Inferior parietal cortex (tissue), 1 donor: Measurements from ENCODE around the gene ABCF2.

ENCODE experiments used
- DNase-seq: peaks from one replicate; pipeline ENCODE4 v3.0.0-alpha.2; 2016; ENCODE audit errors: extremely low spot score

ABCF2 gene

DNA sequence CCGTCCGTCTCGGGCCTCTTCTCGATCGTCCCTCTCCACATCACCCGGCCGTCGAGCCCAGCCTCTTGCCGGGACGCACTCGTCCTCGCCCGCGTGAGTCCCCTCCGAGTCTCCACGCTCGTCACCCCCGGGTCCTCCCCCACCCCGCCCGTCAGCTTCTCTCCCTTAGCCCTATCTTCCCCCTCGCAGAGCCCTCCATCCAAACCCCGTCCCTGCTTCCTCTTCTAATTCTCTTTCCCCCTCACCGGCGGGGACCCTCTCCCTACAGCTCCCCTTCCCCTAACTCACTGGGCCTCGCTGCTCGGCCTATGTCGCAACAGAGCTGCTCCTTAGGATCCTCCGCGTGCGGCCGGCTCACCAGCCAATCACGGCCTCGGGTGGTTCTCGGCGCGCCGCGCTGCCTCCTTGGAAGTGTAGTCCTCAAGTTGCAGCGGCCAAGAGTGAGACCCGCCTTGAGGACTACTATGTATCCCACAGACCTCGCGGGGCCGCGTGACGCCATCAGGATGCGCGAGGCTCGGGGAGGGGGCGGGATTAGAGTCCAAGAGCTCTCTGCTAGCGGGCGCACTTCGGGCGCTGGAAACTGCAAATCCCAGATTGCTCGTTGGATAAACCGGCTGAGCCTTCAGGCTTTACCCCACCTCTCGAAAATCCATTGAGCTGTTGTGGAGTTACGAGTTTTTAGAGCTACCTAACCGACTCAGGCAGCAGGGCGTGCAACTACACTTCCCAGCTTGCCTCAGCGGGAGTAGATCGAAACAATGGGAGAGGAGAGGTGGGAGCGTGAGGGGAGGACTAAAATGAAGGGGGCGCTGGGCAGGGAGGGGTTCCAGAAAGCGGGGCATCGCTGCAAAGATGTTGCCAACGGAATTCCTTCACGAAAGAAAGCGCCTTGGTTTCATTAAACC lies at the start of gene ABCF2:
TSS of gene ABCF2 (minus strand) at position 331 of the 908 bp plus-strand sequence. CDS start 747 bp downstream, outside the sequence.
- peak; percentile 97 for DNase-seq

DNA sequence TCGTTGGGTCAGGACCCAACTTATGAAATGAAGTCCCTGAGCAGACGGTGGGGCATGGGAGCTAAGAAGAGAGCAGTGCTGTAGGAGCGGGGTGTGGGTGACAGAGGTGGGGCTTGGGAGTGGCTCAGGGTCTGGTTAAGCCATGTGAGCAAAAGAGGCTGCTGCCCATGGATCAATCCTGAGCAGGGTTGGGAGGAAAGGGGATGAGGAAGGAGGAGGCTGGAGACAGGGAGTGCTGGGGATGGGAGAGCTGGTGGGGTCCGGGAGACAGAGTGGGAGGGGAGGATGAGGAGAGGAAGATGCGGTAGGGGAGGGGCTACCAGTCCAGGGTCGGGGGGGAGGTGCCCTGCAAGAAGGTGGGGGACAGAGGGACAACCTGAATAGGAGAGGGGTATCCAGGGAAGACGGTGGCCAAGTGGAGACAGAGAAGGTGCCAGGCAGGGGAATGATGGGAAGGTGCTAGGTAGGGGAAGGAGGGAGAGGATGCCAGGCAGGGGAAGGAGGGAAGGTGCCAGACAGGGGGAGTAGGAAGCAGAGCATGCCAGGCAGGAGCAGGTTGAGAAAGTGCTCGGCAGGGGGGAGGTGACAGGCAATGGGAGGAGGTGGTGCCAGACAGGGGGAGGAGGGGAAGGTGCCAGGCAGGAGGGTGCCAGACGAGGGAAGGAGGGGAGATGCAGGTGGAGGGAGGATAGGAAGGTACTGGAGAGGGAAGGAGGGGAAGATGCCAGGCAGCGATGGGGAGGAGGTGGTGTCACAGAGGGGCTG lies 49.0 kb upstream of the ABCF2 start:
- DNase-seq: no peak

DNA sequence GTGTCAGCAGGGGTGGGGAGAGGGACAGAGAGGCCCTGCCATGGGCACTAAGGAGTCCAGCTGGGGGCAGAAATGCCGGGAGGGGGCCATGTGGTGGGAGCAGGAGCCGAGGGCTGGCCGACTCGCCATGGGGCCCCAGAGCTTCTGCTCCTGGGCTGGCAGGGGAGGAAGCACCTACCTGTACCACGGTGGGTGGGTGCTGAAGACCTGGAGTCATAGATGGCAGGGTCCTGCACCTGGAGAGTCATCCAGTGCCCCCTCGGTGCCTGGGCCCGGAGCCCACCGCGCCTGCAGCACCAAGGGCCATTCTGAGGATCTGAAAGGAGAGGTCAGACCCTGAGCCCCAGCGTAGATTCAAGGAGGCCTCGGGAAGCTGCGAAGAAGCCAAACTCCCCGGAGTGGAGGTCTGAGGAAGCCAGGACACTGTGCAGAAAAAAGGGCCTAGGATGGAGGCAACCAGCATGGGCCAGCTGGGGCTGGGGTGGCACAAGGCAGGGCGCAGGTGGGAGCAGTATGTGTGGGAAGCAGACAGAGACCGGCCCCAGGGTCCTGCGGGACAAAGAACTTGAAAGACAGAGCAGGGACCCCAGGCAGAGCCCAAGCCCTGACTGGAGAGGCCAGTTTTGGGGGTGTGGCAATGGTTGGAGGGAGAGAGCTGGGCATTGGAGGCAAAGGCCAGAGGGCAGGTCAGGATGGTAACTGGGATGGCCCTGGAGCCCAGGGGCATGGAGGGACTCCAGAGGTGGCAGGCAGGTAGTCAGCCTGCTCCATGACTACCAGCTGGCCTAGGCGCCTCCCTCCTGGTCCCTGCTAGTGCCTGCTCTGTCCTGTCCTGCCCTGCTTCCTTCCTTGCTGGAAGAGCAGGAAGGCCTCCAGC lies 48.2 kb upstream of the ABCF2 start:
- DNase-seq: no peak

- DNase-seq: no peak
Measured at GRCh38 chr7:151274396-151274795, 47.4 kb upstream of the ABCF2 start.

DNA sequence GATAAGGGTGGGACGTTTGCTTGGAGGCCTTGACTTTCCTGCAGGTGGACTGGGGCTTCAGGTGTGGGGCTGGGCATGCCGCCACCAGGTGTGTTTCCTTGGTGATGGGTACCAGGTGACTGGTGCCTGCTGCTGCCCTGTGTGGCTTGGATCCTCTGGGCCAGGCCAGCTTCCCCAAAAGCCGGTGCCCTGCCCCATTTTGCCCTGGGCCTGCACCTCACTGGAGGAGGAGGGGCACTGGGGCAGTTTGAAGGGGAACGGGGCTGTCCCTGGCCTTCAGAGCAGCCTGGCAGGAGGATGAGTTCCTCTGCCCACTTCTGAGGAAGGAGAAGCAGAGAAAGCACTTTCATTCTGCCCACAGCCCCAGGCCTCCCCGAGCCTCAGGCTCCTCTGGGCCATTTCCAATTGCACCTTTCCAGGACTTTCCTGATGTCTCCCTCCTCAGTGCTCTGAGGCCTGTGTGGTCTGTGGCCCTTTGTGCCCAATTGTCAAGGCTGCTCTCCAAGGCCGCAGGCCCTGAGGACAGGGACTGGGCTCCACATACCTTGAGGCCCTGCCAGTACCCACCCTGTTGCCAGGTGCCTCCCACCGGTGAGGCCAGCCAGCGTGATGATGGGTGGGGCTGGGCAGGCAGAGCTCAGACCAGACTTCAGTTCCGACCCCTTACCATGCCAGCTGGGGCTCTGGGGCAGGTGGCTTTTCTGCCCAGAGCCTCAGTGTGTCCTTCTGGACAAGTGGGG lies 46.8 kb upstream of the ABCF2 start:
- DNase-seq: no peak

DNA sequence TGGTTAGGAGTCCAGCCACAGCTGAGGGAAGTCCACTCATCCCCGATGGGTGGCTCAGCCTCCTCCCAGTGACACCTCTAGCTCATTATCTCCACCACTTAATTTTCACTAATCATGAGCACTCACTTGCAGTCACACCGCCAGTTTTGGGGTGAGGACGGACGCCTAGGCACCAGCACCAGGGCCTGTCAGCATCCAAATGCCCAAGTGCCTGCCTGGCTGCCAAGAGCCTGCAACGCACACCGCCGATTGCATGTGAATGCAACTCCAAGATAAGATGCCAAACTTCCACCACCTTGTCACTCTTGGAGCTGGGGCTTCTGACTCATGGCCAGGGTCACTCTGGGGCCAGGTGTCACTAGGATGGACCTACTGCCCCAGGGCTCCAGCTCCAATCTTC lies 45.9 kb upstream of the ABCF2 start:
- no peak for DNase-seq

GRCh38 chr7:151272405-151272804 lies 45.4 kb upstream of the ABCF2 start:
- no peak for DNase-seq

DNA sequence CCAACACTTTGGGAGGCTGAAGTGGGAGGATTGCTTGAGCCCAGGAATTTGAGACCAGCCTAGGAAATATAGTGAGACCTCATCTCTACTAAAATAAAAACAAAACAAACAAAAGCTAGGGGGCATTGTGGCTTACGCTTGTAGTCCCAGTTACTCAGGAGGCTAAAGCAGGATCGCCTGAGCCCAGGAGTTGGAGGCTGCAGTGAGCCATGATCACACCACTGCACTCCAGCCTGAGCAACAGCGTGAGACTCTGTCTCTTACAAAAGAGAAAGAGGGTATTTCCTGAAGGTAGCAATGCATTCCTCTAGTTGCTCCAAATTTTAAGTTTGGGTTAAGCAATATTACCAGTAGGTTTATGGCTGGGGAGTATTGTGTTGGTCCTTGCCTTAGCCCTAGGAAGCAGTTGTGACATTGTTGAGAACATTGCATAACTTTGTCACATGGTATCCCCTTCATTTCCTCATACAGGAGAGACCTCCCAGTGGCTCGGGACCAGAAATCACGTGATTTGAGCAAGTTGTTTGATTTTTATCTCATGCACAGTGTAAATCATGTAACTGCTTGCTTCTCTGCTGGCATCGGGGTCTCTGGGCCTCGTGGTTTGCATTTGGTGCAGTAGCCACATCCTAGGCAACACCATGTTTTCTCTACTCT lies 44.8 kb upstream of the ABCF2 start:
- no peak for DNase-seq

GRCh38 chr7:151269511-151269910 lies 42.5 kb upstream of the ABCF2 start:
- DNase-seq: no peak

DNA sequence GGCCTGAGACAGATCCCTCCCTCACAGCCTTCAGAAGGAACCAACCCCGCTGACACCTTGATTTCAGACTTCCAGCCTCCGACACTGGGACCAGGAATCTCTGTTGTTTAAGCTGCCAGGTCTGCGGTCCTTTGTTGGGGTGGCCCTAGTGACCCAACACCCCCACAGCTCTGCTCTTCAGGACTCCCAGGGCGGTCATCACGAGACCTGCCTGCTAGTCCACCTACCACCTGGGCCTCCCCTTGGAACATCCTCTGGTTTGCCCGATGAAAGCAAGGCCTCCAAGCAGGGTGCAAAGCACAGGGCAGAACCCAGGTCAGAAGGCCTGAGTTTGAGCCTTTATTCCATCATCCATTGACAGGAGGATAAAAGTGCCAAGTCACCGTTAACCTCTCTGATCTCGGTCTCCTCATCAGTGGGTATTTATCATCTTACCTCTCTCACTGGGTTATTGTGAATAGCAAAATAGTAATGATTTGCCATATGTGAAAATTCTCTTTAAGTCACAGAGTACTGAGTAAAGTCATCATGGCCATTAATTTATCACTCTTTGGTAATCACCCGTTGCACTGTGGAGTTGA lies 38.4 kb upstream of the ABCF2 start:
- DNase-seq: no peak

GRCh38 chr7:151264615-151265014 lies 37.6 kb upstream of the ABCF2 start:
- no peak for DNase-seq

GRCh38 chr7:151261529-151261928 lies 34.5 kb upstream of the ABCF2 start:
- DNase-seq: no peak

DNA sequence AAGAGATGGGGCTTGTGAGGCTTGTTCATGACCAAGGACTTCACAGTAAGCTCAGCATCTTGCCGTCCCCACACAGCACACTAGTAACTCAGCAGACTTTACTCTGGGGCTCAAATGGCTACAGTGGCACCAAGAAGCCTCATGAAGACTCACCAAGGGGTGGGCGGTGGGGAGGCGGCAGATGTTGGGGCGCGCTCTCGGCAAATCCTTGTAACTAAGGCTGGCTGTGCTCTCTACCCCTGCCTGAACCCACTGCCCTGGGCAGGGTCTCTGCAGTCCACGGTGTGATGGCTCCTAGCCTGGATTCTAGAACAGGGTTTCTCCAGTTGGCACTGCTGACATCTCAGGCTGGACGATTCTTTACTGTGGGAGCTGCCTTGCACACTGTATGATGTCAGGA lies 33.9 kb upstream of the ABCF2 start:
- no peak for DNase-seq

GRCh38 chr7:151260471-151260870 lies 33.5 kb upstream of the ABCF2 start:
- DNase-seq: no peak

GRCh38 chr7:151257990-151258389 lies 31.0 kb upstream of the ABCF2 start:
- no peak for DNase-seq

GRCh38 chr7:151256410-151257045 lies 29.5 kb upstream of the ABCF2 start:
- no peak for DNase-seq

GRCh38 chr7:151255390-151255789 lies 28.4 kb upstream of the ABCF2 start:
- no peak for DNase-seq

DNA sequence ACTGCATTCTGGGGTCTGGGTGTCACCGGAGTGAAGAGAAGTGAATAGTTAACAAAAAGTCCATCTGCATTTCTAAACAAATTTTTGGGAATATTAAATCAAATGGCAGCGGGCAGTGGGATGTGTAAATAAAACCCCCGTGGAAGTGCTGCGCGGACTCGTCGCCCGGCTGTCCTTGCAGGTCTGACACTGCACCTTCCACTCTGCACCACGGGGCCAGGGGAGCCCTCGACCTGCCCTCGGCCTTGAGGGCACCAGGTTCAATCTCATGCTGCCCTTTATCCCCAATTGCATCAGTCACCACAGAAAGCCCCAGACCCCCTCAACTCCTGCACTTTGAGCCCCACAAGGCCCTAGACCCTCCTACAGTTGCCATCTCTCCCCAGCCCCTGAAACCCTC lies 27.8 kb upstream of the ABCF2 start:
- no peak for DNase-seq

DNA sequence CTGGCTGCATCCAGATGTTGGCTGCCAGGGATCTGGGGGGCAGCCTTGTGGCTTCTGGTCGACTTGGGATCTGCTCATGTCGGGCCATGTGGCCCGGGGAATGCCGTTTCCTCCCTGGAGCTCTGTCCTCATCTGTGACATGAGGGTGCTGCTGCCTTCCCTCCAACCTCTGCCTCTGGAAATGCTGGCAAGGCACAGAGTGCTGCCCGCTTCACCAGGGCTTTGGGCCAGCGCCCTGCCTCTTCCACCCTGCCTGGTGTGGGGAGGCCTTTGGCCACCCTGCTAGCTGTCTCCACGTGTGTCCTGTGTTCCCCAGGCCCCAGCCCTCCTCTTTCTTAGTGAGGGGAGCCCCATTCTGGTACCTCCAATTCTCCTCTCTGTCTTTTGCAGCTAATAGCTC lies 27.3 kb upstream of the ABCF2 start:
- no peak for DNase-seq
